WTC11 (cell line): Measurements from ENCODE around the gene NT5C1B.

Source experiments
- AFF4 ChIP-seq: sonication (generic); formaldehyde crosslinking; IDR thresholded peaks from 2 replicates; pipeline ENCODE4 v1.8.1; 2023; ENCODE audit warnings: mild to moderate bottlenecking, missing genetic modification reagents, borderline replicate concordance
- ATF1 ChIP-seq: sonication (generic); formaldehyde crosslinking; IDR thresholded peaks from 2 replicates; pipeline ENCODE4 v1.8.1; 2023; ENCODE audit warnings: mild to moderate bottlenecking, moderate library complexity, missing genetic modification reagents
- CREB1 ChIP-seq: sonication (generic); formaldehyde crosslinking; IDR thresholded peaks from 2 replicates; pipeline ENCODE4 v1.8.0; 2023; ENCODE audit warnings: mild to moderate bottlenecking, missing genetic modification reagents
- CREM ChIP-seq: sonication (generic); formaldehyde crosslinking; IDR thresholded peaks from 2 replicates; pipeline ENCODE4 v1.8.1; 2022; ENCODE audit warnings: mild to moderate bottlenecking, missing genetic modification reagents, moderate library complexity
- CTCF ChIP-seq: fragments of 200-600 bp; IDR thresholded peaks from 2 replicates; pipeline ENCODE4 v1.8.0; 2022; ENCODE audit warnings: antibody characterized with exemption
- EMX1 ChIP-seq: fragments of 250-450 bp; sonication (Bioruptor Pico); IDR thresholded peaks from 2 replicates; pipeline ENCODE4 v1.8.0; 2021; ENCODE audit warnings: mild to moderate bottlenecking
- FOXJ3 ChIP-seq: sonication (generic); formaldehyde crosslinking; IDR thresholded peaks from 2 replicates; pipeline ENCODE4 v1.9.0; 2021; ENCODE audit warnings: missing genetic modification reagents, mild to moderate bottlenecking, borderline replicate concordance
- JUN ChIP-seq: sonication (generic); formaldehyde crosslinking; IDR thresholded peaks from 2 replicates; pipeline ENCODE4 v1.8.0; 2023; ENCODE audit warnings: mild to moderate bottlenecking, missing genetic modification reagents
- NFYB ChIP-seq: sonication (generic); formaldehyde crosslinking; conservative IDR thresholded peaks from 2 replicates; pipeline ENCODE4 v1.8.0; 2022; ENCODE audit warnings: low read depth, missing genetic modification reagents
- SMAD4 ChIP-seq: sonication (generic); formaldehyde crosslinking; IDR thresholded peaks from 2 replicates; pipeline ENCODE4 v1.8.0; 2022; ENCODE audit warnings: mild to moderate bottlenecking, missing genetic modification reagents
- ZNF121 ChIP-seq: sonication (generic); formaldehyde crosslinking; IDR thresholded peaks from 2 replicates; pipeline ENCODE4 v1.8.0; 2023; ENCODE audit warnings: missing genetic modification reagents
- ZNF232 ChIP-seq: sonication (generic); formaldehyde crosslinking; IDR thresholded peaks from 2 replicates; pipeline ENCODE4 v1.8.0; 2022; ENCODE audit warnings: mild to moderate bottlenecking, missing genetic modification reagents

GRCh38 chr2:18585526-18585925 lies 3.8 kb downstream of the NT5C1B start:
- TF ChIP-seq EMX1 (CRISPR knock-in tag), result no peak
- TF ChIP-seq CTCF, result no peak
- TF ChIP-seq NFYB (CRISPR knock-in tag), result no peak
- TF ChIP-seq ZNF121 (CRISPR knock-in tag), result no peak
- TF ChIP-seq ZNF232, result no peak
- no peak for TF ChIP-seq FOXJ3 (CRISPR knock-in tag)
- TF ChIP-seq JUN (CRISPR knock-in tag), result no peak
- no peak for TF ChIP-seq SMAD4
- no peak for TF ChIP-seq CREB1 (CRISPR knock-in tag)
- TF ChIP-seq AFF4 (CRISPR knock-in tag), result no peak
- TF ChIP-seq CREM (CRISPR knock-in tag), result no peak
- no peak for TF ChIP-seq ATF1 (CRISPR knock-in tag)
